ENCODE results near the gene SEPTIN12. TPM values are rescaled to one million over a fixed set of nuclear protein-coding genes. Genes with fewer than 3 reads are reported as not detected.

Gene SEPTIN12
- total and polyA plus RNA-seq, 7 donors: 0.41 TPM; not detected in 6

- no peak for TF ChIP-seq CTCF (IDR thresholded peaks at IDR 0.05)
- no peaks in the 10 kb centered on the region for H3K4me1 ChIP-seq
- peaks cover 6 to 89% of the 10 kb centered on the region in 2 donors for H3K36me3 ChIP-seq (ENCODE audit: insufficient read depth in 1 of 2, low read depth in 1 of 2)
- H3K27me3 ChIP-seq (ENCODE audit: insufficient read depth in 3 of 3, low read length in 2 of 3): no peaks in the 10 kb centered on the region
- intact Hi-C loops (cut with DNase I): no loop called here
- H3K4me3 ChIP-seq: no peak overlapping the region
- no peak overlapping the region for H3K27ac ChIP-seq
- DNase-seq: no peak
- H3K9me3 ChIP-seq: no peaks in the 10 kb centered on the region
- 95 to 96% (median 95%) methylated on average over 11 of the region's 11 CpGs for WGBS, 3 donors
- ATAC-seq: no peak
Observed at GRCh38 chr16:4753227-4753626, 34.9 kb downstream of the SEPTIN12 start.

- no peak for DNase-seq
- no peak for TF ChIP-seq CTCF (IDR thresholded peaks at IDR 0.05)
- 94 to 97% (median 94%) methylated on average over 39 to 44 of the region's 44 CpGs for WGBS, 3 donors
- no peak for ATAC-seq
- Histone ChIP-seq H3K27ac (no peak overlapping the region), H3K9me3 (no peaks in the 10 kb centered on the region), H3K4me3 (no peak overlapping the region), H3K27me3 (ENCODE audit: insufficient read depth in 3 of 3, low read length in 2 of 3) (no peaks in the 10 kb centered on the region), H3K4me1 (peaks cover 2% of the 10 kb centered on the region), H3K36me3 (ENCODE audit: insufficient read depth in 1 of 2, low read depth in 1 of 2) (peaks cover 6 to 82% of the 10 kb centered on the region in 2 donors)
- intact Hi-C loops (cut with DNase I): no loop called here
Observed at GRCh38 chr16:4752351-4753100, 35.6 kb downstream of the SEPTIN12 start.

- no peak overlapping the region for H3K4me3 ChIP-seq
- no peak for TF ChIP-seq CTCF (IDR thresholded peaks at IDR 0.05)
- intact Hi-C loops (cut with DNase I): no loop called here
- H3K4me1 ChIP-seq: peaks cover 9% of the 10 kb centered on the region
- peaks cover 6 to 66% of the 10 kb centered on the region in 2 donors for H3K36me3 ChIP-seq (ENCODE audit: insufficient read depth in 1 of 2, low read depth in 1 of 2)
- no peak overlapping the region for H3K27ac ChIP-seq
- WGBS, 3 donors: 81 to 82% (median 81%) methylated on average over 8 of the region's 8 CpGs
- DNase-seq: no peak
- no peaks in the 10 kb centered on the region for H3K27me3 ChIP-seq (ENCODE audit: insufficient read depth in 3 of 3, low read length in 2 of 3)
- ATAC-seq: no peak
- H3K9me3 ChIP-seq: no peaks in the 10 kb centered on the region
Observed at GRCh38 chr16:4750896-4751295, 37.2 kb downstream of the SEPTIN12 start.

- intact Hi-C loops (cut with DNase I): no loop called here
- no peaks in the 10 kb centered on the region for H3K27me3 ChIP-seq (ENCODE audit: insufficient read depth in 3 of 3, low read length in 2 of 3)
- peaks cover 3 to 55% of the 10 kb centered on the region in 2 donors for H3K36me3 ChIP-seq (ENCODE audit: insufficient read depth in 1 of 2, low read depth in 1 of 2)
- ATAC-seq: no peak
- 85 to 92% (median 86%) methylated on average over 9 to 10 of the region's 10 CpGs for WGBS, 3 donors
- peaks cover 9% of the 10 kb centered on the region for H3K4me1 ChIP-seq
- no peak for DNase-seq
- TF ChIP-seq CTCF (IDR thresholded peaks at IDR 0.05): no peak
- H3K9me3 ChIP-seq: no peaks in the 10 kb centered on the region
- no peak overlapping the region for H3K27ac ChIP-seq
- no peak overlapping the region for H3K4me3 ChIP-seq
Observed at GRCh38 chr16:4749700-4750257, 38.4 kb downstream of the SEPTIN12 start.
